Naive thymus-derived CD8-positive, alpha-beta T cell (primary cell): ENCODE data around the gene GPRIN1. TPM values are rescaled to one million over a fixed set of nuclear protein-coding genes. Genes with fewer than 3 reads are reported as not detected.
"Not testable (repeated sequence)": the region's sequence is repeated elsewhere in the genome, so short reads cannot be mapped to it uniquely, and the experiment has no call there.

Experiments
- ATAC-seq, 2 donors: fragments of 150-1000 bp; cut with Tn5 transposase in 1 of 2; sonication (Bioruptor Pico), chemical (Tn5 transposase) in 1 of 2; 1 replicate in 1 of 2; 2 replicates in 1 of 2; pipeline ENCODE4 v1.10.0; 2021; ENCODE audit warnings: mild to moderate bottlenecking in 2 of 2, moderate library complexity in 2 of 2
- POLR2A ChIA-PET: fragments of 350-600 bp; sonication (Branson Sonifier 250); formaldehyde crosslinking; loops from one replicate; lab custom pipeline; 2021; ENCODE audit warnings: antibody characterized with exemption; lab: Charles Lee
- DNase-seq, 10 donors: peaks; one replicate each; pipeline versions ENCODE4 v3.0.0 to v3.0.0-alpha.2; 2020 to 2022
- H3K27ac Mint-ChIP-seq, 10 donors: one replicate each; pipeline ENCODE4 v1.8.0; 2020 to 2022; ENCODE audit warnings: mild to moderate bottlenecking in 10 of 10, mixed read lengths in 10 of 10, moderate library complexity in 4 of 10, inconsistent platforms in 1 of 10
- H3K27me3 Mint-ChIP-seq, 5 donors: one replicate each; pipeline ENCODE4 v1.8.0; 2021 to 2022; ENCODE audit warnings: mixed read lengths in 5 of 5
- H3K36me3 Mint-ChIP-seq, 3 donors: one replicate each; pipeline ENCODE4 v1.8.0; 2020 to 2022; ENCODE audit warnings: mixed read lengths in 3 of 3, mild to moderate bottlenecking in 2 of 3, inconsistent platforms in 1 of 3
- H3K4me1 Mint-ChIP-seq, 4 donors: one replicate each; pipeline ENCODE4 v1.8.0; 2021 to 2022; ENCODE audit warnings: mixed read lengths in 4 of 4
- H3K4me3 Mint-ChIP-seq, 10 donors: one replicate each; pipeline ENCODE4 v1.8.0; 2020 to 2022; ENCODE audit warnings: mild to moderate bottlenecking in 10 of 10, mixed read lengths in 10 of 10, moderate library complexity in 6 of 10, inconsistent platforms in 1 of 10
- H3K9me3 Mint-ChIP-seq, 9 donors: one replicate each; pipeline ENCODE4 v1.8.0; 2020 to 2022; ENCODE audit warnings: mixed read lengths in 9 of 9, mild to moderate bottlenecking in 3 of 9, inconsistent platforms in 1 of 9, moderate library complexity in 1 of 9
- microRNA-seq: library from miRNA; unstranded; fragments of <30 nt; microRNA quantifications from one replicate; pipeline ENCODE4 v1.2.0, GENCODE V29; 2022; ENCODE audit warnings: borderline microRNAs expressed
- polyA plus RNA-seq, 3 donors: library from polyadenylated mRNA; unstranded; fragments of 300-500 nt; fragmentation: Illumina TruSeq; gene quantifications; one replicate each; pipeline ENCODE4 v1.2.3, GENCODE V29; 2021
- total RNA-seq, 8 experiments: library from RNA in 2 of 8; stranded (reverse) in 2 of 8; gene quantifications; one replicate each; pipeline ENCODE4 v1.2.3 and lab custom pipeline; 2021 to 2026

Gene GPRIN1
- total and polyA plus RNA-seq, 5 experiments from 2014 or later: 0.06 to 0.27 (median 0.11) TPM; not detected in 2

- Mint-ChIP-seq H3K9me3 (no peaks in the 10 kb centered on the region), H3K36me3 (no peaks in the 10 kb centered on the region), H3K27ac (peak overlapping the region; percentile 40 to 93 (median 82)), H3K4me1 (peaks cover 32 to 87% (median 66%) of the 10 kb centered on the region in 4 donors), H3K4me3 (peak overlapping the region in 2 of 10 donors; percentile 3 to 54), H3K27me3 (no peaks in the 10 kb centered on the region)
- ATAC-seq (no peak), DNase-seq (peak in 1 of 10 donors; percentile 40)
- POLR2A ChIA-PET: interaction anchor here (13.3 kb wide), 1 partner anchor 14 kb away, joined by 346 read pairs; the partner anchor contains the start of gene RNF44
These were observed 57.6 kb downstream of the GPRIN1 start for GRCh38 chr5:176552332-176552869.

- Mint-ChIP-seq H3K27ac (peak overlapping the region; percentile 75 to 88 (median 84)), H3K4me1 (peaks cover 33 to 81% (median 63%) of the 10 kb centered on the region in 4 donors), H3K4me3 (peak overlapping the region in 9 of 10 donors; percentile 30 to 70 (median 58))
- not testable (repeated sequence) for H3K27me3 Mint-ChIP-seq, H3K9me3 Mint-ChIP-seq, H3K36me3 Mint-ChIP-seq, ATAC-seq
- POLR2A ChIA-PET: interaction anchor here (2.0 to 13.3 kb wide), 2 partner anchors 13 to 21 kb away, joined by 8 to 346 read pairs; partner anchors contain the start of gene RNF44
- DNase-seq: peak in 1 of 10 donors; percentile 46
These were observed 59.0 kb downstream of the GPRIN1 start for GRCh38 chr5:176550937-176551336.

- DNase-seq (peak in 1 of 10 donors; percentile 54), ATAC-seq (peak in 1 of 2 donors; percentile 50)
- H3K27me3 Mint-ChIP-seq: no peaks in the 10 kb centered on the region
- POLR2A ChIA-PET: interaction anchor here (1.4 to 13.3 kb wide), 4 partner anchors 12 to 26 kb away, joined by 4 to 346 read pairs (median 6); partner anchors contain the start of gene RNF44
- H3K27ac Mint-ChIP-seq: peak overlapping the region; percentile 75 to 88 (median 84)
- peak overlapping the region; percentile 7 to 70 (median 52) for H3K4me3 Mint-ChIP-seq
- peaks cover 34 to 81% (median 63%) of the 10 kb centered on the region in 4 donors for H3K4me1 Mint-ChIP-seq
- H3K9me3 Mint-ChIP-seq: no peaks in the 10 kb centered on the region
- H3K36me3 Mint-ChIP-seq: no peaks in the 10 kb centered on the region
These were observed 59.6 kb downstream of the GPRIN1 start for GRCh38 chr5:176550275-176550831.

- DNase-seq (no peak), ATAC-seq (no peak)
- POLR2A ChIA-PET: interaction anchor here (0.6 to 13.3 kb wide), 5 partner anchors 12 to 799 kb away, joined by 4 to 346 read pairs (median 5); partner anchors contain the start of gene RNF44
- no peaks in the 10 kb centered on the region for H3K36me3 Mint-ChIP-seq
- H3K4me1 Mint-ChIP-seq: peaks cover 32 to 81% (median 63%) of the 10 kb centered on the region in 4 donors
- peak overlapping the region in 9 of 10 donors; percentile 31 to 88 (median 81) for H3K27ac Mint-ChIP-seq
- H3K4me3 Mint-ChIP-seq: peak overlapping the region in 1 of 10 donors; percentile 14
- H3K9me3 Mint-ChIP-seq: no peaks in the 10 kb centered on the region
- no peaks in the 10 kb centered on the region for H3K27me3 Mint-ChIP-seq
These were observed 60.1 kb downstream of the GPRIN1 start for GRCh38 chr5:176549871-176550270.

GRCh38 chr5:176548967-176549444 lies 61.0 kb downstream of the GPRIN1 start, which contains the start of gene CDHR2:
TSS of gene CDHR2 (plus strand) at chr5:176549342. CDS start at chr5:176565353, 16,011 bp downstream.
- Mint-ChIP-seq H3K4me1 (peaks cover 38 to 79% (median 63%) of the 10 kb centered on the region in 4 donors), H3K27me3 (no peaks in the 10 kb centered on the region), H3K4me3 (peak within 1 kb of the TSS in 4 of 10 donors; percentile 14 to 70 (median 56)), H3K36me3 (no peaks in the 10 kb centered on the region), H3K9me3 (no peaks in the 10 kb centered on the region), H3K27ac (peak within 1 kb of the TSS; percentile 76 to 88 (median 83))
- POLR2A ChIA-PET: interaction anchor here (0.6 to 13.3 kb wide), 6 partner anchors 11 to 799 kb away, joined by 3 to 346 read pairs (median 4); partner anchors contain the start of gene RNF44
- no peak for ATAC-seq
- no peak for DNase-seq

GRCh38 chr5:176547802-176548201 lies 62.2 kb downstream of the GPRIN1 start:
- peak in 2 of 10 donors; percentile 31 to 32 for DNase-seq
- POLR2A ChIA-PET: interaction anchor here (0.6 to 13.3 kb wide), 4 partner anchors 10 to 131 kb away, joined by 3 to 346 read pairs (median 4); partner anchors contain the start of gene RNF44
- no peaks in the 10 kb centered on the region for H3K27me3 Mint-ChIP-seq
- peak overlapping the region; percentile 65 to 87 (median 82) for H3K27ac Mint-ChIP-seq
- H3K4me1 Mint-ChIP-seq: peaks cover 29 to 68% (median 55%) of the 10 kb centered on the region in 4 donors
- ATAC-seq: peak in 1 of 2 donors; percentile 29
- H3K9me3 Mint-ChIP-seq: no peaks in the 10 kb centered on the region
- H3K36me3 Mint-ChIP-seq: no peaks in the 10 kb centered on the region
- H3K4me3 Mint-ChIP-seq: no peak overlapping the region

Small RNA genes within 50 kb of the gene (microRNA-seq; reads per million reads assigned to microRNA genes)
- gene MIR4281: not detected

Other genes with a start within 250 kb of the GPRIN1 start
- gene KIAA1191, start 248.4 kb downstream of the GPRIN1 start, total RNA-seq: 10 to 100 TPM; 71.3 to 78.8 TPM
- gene KIAA1191, start 248.4 kb downstream of the GPRIN1 start, polyA plus RNA-seq: 10 to 100 TPM; 42.3 to 50.7 (median 50.5) TPM
- 10 to 100 TPM; 12.7 to 15.0 TPM for gene ARL10, start 244.7 kb downstream of the GPRIN1 start, total RNA-seq
- gene ARL10, start 244.7 kb downstream of the GPRIN1 start, polyA plus RNA-seq: 1 to 10 TPM; 1.2 to 1.7 (median 1.3) TPM
- 10 to 100 TPM; 21.0 to 21.8 TPM for gene NOP16, start 221.6 kb downstream of the GPRIN1 start, total RNA-seq
- gene NOP16, start 221.6 kb downstream of the GPRIN1 start, polyA plus RNA-seq: 10 to 100 TPM; 19.1 to 40.5 (median 22.8) TPM
- gene HIGD2A, start 221.4 kb downstream of the GPRIN1 start, total RNA-seq: 10 to 100 TPM; 75.3 to 79.3 TPM
- 100 to 1,000 TPM; 209 to 280 (median 250) TPM for gene HIGD2A, start 221.4 kb downstream of the GPRIN1 start, polyA plus RNA-seq
- 10 to 100 TPM; 34.4 to 36.1 TPM for gene CLTB, start 193.6 kb downstream of the GPRIN1 start, total RNA-seq
- 10 to 100 TPM; 69.2 to 82.7 (median 73.5) TPM for gene CLTB, start 193.6 kb downstream of the GPRIN1 start, polyA plus RNA-seq
- gene FAF2, start 161.8 kb downstream of the GPRIN1 start, total RNA-seq: 10 to 100 TPM; 34.7 to 37.8 TPM
- gene FAF2, start 161.8 kb downstream of the GPRIN1 start, polyA plus RNA-seq: 10 to 100 TPM in 2 of 3 donors, 1 to 10 TPM in 1; 9.5 to 12.0 (median 11.4) TPM
- 100 to 1,000 TPM; 271 to 281 TPM for gene RNF44, start 72.8 kb downstream of the GPRIN1 start, total RNA-seq
- gene RNF44, start 72.8 kb downstream of the GPRIN1 start, polyA plus RNA-seq: 1 to 10 TPM; 1.2 to 4.1 (median 3.2) TPM
- gene CDHR2, start 60.8 kb downstream of the GPRIN1 start, total RNA-seq: 1 to 10 TPM; 3.6 to 4.8 TPM
- gene CDHR2, start 60.8 kb downstream of the GPRIN1 start, polyA plus RNA-seq: under 1 TPM in 1 of 3 donors, not detected in 2; 0.26 TPM
- gene SNCB, start 20.4 kb upstream of the GPRIN1 start, total RNA-seq: not detected
- gene SNCB, start 20.4 kb upstream of the GPRIN1 start, polyA plus RNA-seq: not detected
- not detected for gene EIF4E1B, start 20.5 kb upstream of the GPRIN1 start, total RNA-seq
- gene EIF4E1B, start 20.5 kb upstream of the GPRIN1 start, polyA plus RNA-seq: not detected
- gene TSPAN17, start 37.3 kb upstream of the GPRIN1 start, total RNA-seq: 10 to 100 TPM; 19.4 to 21.4 TPM
- 10 to 100 TPM; 13.5 to 26.0 (median 18.4) TPM for gene TSPAN17, start 37.3 kb upstream of the GPRIN1 start, polyA plus RNA-seq
- gene UNC5A, start 200.4 kb upstream of the GPRIN1 start, total RNA-seq: not detected
- not detected for gene UNC5A, start 200.4 kb upstream of the GPRIN1 start, polyA plus RNA-seq